DND-41 (cell line): Measurements from ENCODE around the gene RAI14.
"Not testable (repeated sequence)": the region's sequence is repeated elsewhere in the genome, so short reads cannot be mapped to it uniquely, and the experiment has no call there.

Source experiments
- ATAC-seq: fragments of 200-7000 bp; cut with Tn5 transposase; 3 replicates; pipeline ENCODE4 v1.9.1; 2021; ENCODE audit warnings: low read depth; ENCODE audit not compliant: insufficient read depth
- DNase-seq: peaks from one replicate; pipeline ENCODE4 v3.0.0-alpha.2; 2020
- H2AFZ ChIP-seq: 2 replicates; pipeline ENCODE4 v1.6.0; 2012; ENCODE audit warnings: low read depth, low read length
- H3K27ac ChIP-seq: 2 replicates; pipeline ENCODE4 v1.5.1; 2012; ENCODE audit warnings: low read length, inconsistent platforms
- H3K27me3 ChIP-seq: fragments of 200-600 bp; sonication (generic); 2 replicates; pipeline ENCODE4 v1.6.0; 2012; ENCODE audit warnings: low read length, mild to moderate bottlenecking, inconsistent platforms; ENCODE audit not compliant: insufficient read depth, poor library complexity
- H3K36me3 ChIP-seq: 2 replicates; pipeline ENCODE4 v1.5.1; 2012; ENCODE audit warnings: low read length, inconsistent platforms; ENCODE audit not compliant: insufficient read depth
- H3K4me1 ChIP-seq: 2 replicates; pipeline ENCODE4 v1.5.1; 2012; ENCODE audit warnings: mild to moderate bottlenecking, low read length; ENCODE audit not compliant: insufficient read depth
- H3K4me2 ChIP-seq: 2 replicates; pipeline ENCODE4 v1.6.0; 2012; ENCODE audit warnings: mild to moderate bottlenecking, moderate library complexity, low read length, inconsistent platforms; ENCODE audit not compliant: insufficient read depth
- H3K4me3 ChIP-seq, 2 experiments: fragments of 200-600 bp in 1 of 2; shearing (Covaris generic) in 1 of 2; 2 replicates each; pipeline ENCODE4 v1.5.1; 2012 to 2016; ENCODE audit warnings: inconsistent platforms in 2 of 2, low read length in 2 of 2, mild to moderate bottlenecking in 2 of 2, low read depth in 1 of 2, moderate library complexity in 1 of 2
- H3K79me2 ChIP-seq: 2 replicates; pipeline ENCODE4 v1.6.0; 2012; ENCODE audit warnings: low read length, inconsistent platforms; ENCODE audit not compliant: insufficient read depth
- H3K9ac ChIP-seq: 2 replicates; pipeline ENCODE4 v1.6.0; 2012; ENCODE audit warnings: low read depth, mild to moderate bottlenecking, inconsistent platforms, low read length, moderate library complexity
- H3K9me3 ChIP-seq: 2 replicates; pipeline ENCODE4 v1.5.1; 2012; ENCODE audit warnings: low read length, moderate library complexity, mild to moderate bottlenecking, inconsistent platforms; ENCODE audit not compliant: insufficient read depth, severe bottlenecking
- H4K20me1 ChIP-seq: 2 replicates; pipeline ENCODE4 v1.6.0; 2012; ENCODE audit warnings: low read length; ENCODE audit not compliant: insufficient read depth
- EZH2 ChIP-seq: IDR thresholded peaks from 3 replicates; pipeline ENCODE4 v1.6.1; 2012; ENCODE audit warnings: borderline replicate concordance, low read depth, mild to moderate bottlenecking, moderate library complexity, low read length, inconsistent platforms; ENCODE audit not compliant: severe bottlenecking
- TF ChIP-seq, protein P1 (sequence below): IDR thresholded peaks from 2 replicates; pipeline ENCODE4 v1.5.1; 2012; ENCODE audit warnings: borderline replicate concordance, low read length, moderate library complexity, mild to moderate bottlenecking; ENCODE audit not compliant: poor library complexity, severe bottlenecking; ENCODE audit errors: extremely low read depth

The RAI14 gene

DNA sequence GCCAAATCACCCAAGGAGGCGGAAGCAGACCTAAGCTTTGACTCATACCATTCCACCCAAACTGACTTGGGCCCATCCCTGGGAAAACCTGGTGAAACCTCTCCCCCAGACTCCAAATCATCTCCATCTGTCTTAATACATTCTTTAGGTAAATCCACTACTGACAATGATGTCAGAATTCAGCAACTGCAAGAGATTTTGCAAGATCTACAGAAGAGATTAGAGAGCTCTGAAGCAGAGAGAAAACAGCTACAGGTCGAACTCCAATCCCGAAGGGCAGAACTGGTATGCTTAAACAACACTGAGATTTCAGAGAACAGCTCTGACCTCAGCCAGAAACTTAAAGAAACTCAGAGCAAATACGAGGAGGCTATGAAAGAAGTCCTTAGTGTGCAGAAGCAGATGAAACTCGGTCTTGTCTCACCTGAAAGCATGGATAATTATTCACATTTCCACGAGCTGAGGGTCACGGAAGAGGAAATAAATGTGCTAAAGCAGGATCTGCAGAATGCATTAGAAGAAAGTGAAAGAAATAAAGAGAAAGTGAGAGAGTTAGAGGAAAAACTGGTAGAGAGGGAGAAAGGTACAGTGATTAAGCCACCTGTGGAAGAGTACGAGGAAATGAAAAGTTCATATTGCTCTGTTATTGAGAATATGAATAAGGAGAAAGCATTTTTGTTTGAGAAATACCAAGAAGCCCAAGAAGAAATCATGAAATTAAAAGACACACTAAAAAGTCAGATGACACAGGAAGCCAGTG lies 167.0 kb downstream of the RAI14 start:
- no peaks in the 10 kb centered on the region for H4K20me1 ChIP-seq
- no peak overlapping the region for H3K4me2 ChIP-seq
- no peak overlapping the region for H2AFZ ChIP-seq
- H3K27me3 ChIP-seq: peaks cover 7% of the 10 kb centered on the region
- H3K9ac ChIP-seq: no peak overlapping the region
- TF ChIP-seq, protein P1, sequence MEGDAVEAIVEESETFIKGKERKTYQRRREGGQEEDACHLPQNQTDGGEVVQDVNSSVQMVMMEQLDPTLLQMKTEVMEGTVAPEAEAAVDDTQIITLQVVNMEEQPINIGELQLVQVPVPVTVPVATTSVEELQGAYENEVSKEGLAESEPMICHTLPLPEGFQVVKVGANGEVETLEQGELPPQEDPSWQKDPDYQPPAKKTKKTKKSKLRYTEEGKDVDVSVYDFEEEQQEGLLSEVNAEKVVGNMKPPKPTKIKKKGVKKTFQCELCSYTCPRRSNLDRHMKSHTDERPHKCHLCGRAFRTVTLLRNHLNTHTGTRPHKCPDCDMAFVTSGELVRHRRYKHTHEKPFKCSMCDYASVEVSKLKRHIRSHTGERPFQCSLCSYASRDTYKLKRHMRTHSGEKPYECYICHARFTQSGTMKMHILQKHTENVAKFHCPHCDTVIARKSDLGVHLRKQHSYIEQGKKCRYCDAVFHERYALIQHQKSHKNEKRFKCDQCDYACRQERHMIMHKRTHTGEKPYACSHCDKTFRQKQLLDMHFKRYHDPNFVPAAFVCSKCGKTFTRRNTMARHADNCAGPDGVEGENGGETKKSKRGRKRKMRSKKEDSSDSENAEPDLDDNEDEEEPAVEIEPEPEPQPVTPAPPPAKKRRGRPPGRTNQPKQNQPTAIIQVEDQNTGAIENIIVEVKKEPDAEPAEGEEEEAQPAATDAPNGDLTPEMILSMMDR: no peak
- no peak for TF ChIP-seq EZH2
- no peaks in the 10 kb centered on the region for H3K9me3 ChIP-seq
- H3K79me2 ChIP-seq: no peaks in the 10 kb centered on the region
- ATAC-seq (no peak), DNase-seq (no peak)
- H3K36me3 ChIP-seq: no peaks in the 10 kb centered on the region
- H3K27ac ChIP-seq: no peak overlapping the region
- no peaks in the 10 kb centered on the region for H3K4me1 ChIP-seq
- no peak overlapping the region for H3K4me3 ChIP-seq

DNA sequence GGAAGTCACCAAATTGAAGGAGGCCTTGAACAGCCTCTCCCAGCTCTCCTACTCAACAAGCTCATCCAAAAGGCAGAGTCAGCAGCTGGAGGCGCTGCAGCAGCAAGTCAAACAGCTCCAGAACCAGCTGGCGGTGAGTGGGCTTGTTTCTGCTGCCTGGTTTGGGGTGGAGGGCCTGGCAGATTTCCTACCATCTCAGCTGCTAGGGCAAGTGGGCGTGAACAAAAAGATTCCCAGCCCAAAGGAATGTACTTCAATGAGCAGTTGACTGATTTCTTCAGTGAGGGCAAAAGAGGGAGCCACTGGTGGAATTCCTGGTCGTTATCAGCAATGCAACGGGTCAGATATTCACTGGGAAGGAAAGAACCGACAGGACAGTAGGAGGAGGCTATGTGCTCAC lies 170.2 kb downstream of the RAI14 start:
- H3K36me3 ChIP-seq: no peaks in the 10 kb centered on the region
- TF ChIP-seq, protein P1: no peak
- no peak for TF ChIP-seq EZH2
- no peak for ATAC-seq

DNA sequence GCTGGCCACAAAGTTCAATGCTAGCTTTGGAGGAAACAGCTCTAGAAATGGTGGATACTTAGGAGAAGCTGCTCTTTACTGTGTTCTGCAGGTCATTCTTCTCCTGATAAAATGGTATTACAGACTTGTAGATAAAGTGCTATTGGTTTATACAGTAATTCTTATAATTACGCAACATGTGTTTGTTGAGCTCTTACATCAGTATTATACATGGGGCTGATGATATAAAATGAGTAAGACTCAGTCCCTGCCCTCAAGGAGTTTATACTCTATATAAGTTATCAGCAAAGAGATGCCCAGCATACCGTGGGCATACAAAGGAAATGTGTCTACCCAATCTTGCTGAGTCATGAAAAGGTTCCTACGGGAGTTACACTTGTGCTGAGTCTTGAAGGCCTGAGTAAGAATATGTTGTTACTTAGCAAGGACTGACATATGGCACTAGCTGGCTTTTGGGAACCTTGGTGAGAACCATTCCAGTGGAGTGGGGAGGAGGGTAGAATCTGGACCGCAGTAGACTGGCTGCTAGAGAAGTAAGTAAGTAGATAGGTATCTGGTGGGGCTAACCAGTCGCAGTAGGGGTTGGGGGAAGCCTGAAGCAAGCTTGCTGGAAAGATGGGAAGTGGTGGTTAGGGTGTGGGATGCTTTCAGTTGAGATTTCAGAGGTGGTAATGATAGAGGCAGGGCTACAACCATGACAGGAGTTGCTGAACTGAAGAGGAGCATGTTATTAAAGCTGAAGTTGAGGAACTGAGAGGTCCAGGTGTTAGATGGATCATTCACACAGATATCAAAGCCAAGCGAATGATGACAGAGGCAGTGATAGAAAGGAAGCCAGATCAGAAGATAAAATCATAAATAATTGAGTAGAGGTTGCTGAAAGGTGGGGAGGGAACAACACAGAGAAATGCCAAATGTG lies 171.7 kb downstream of the RAI14 start:
- TF ChIP-seq, protein P1: no peak
- TF ChIP-seq EZH2: no peak
- H3K9ac ChIP-seq: no peak overlapping the region
- no peak overlapping the region for H3K27ac ChIP-seq
- H3K4me1 ChIP-seq: no peaks in the 10 kb centered on the region
- H3K79me2 ChIP-seq: no peaks in the 10 kb centered on the region
- H3K4me3 ChIP-seq: no peak overlapping the region
- peaks cover 5% of the 10 kb centered on the region for H3K27me3 ChIP-seq
- H3K9me3 ChIP-seq: no peaks in the 10 kb centered on the region
- DNase-seq (no peak), ATAC-seq (no peak)
- H2AFZ ChIP-seq: no peak overlapping the region
- no peaks in the 10 kb centered on the region for H4K20me1 ChIP-seq
- H3K36me3 ChIP-seq: no peaks in the 10 kb centered on the region
- no peak overlapping the region for H3K4me2 ChIP-seq

More for the DNA sequence above, 170.2 kb downstream of the RAI14 start:
- Histone ChIP-seq H3K9me3 (no peaks in the 10 kb centered on the region), H3K9ac (no peak overlapping the region), H3K4me2 (no peak overlapping the region), H3K4me3 (no peak overlapping the region), H3K79me2 (no peaks in the 10 kb centered on the region), H4K20me1 (no peaks in the 10 kb centered on the region), H3K27ac (no peak overlapping the region), H2AFZ (no peak overlapping the region), H3K27me3 (peaks cover 5% of the 10 kb centered on the region), H3K4me1 (no peaks in the 10 kb centered on the region)
- no peak for DNase-seq

DNA sequence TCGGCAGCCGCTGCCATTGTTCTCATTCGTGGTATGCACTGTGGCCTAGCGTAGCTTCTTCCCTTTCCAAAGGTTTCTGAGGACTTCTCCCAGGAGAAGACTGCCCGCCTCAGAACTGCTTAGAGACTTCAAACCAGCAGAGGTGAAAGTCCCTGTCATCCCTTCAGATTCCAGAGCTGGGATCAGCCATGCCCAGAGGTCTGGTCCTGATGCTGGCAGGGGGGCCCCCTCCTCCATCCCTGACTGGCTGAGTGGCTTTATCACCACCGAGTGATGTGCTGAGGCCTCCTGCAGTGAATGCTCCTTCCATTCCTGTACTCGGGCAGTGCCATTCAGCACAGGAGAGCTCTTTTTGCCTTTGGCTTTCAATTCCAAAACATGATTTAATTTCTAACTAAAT lies 174.7 kb downstream of the RAI14 start:
- H3K79me2 ChIP-seq, ATAC-seq, DNase-seq, H3K4me2 ChIP-seq, H3K9ac ChIP-seq, H3K27ac ChIP-seq, H3K4me1 ChIP-seq, H4K20me1 ChIP-seq, H2AFZ ChIP-seq, H3K4me3 ChIP-seq, H3K9me3 ChIP-seq, H3K36me3 ChIP-seq, H3K27me3 ChIP-seq: not testable (repeated sequence)
